H1 (cell line): Measurements from ENCODE around the gene ST6GALNAC5.

Source experiments
- CTCF ChIP-seq, 3 experiments: IDR thresholded peaks; 1 replicate in 2 of 3; 2 replicates in 1 of 3; pipeline versions ENCODE4 v1.5.1 to v1.6.1; 2011; ENCODE audit warnings: low read length in 3 of 3, mild to moderate bottlenecking in 3 of 3, inconsistent platforms in 2 of 3, low read depth in 1 of 3, moderate library complexity in 1 of 3; ENCODE audit not compliant: insufficient read depth in 1 of 3; ENCODE audit errors: control extremely low read depth in 1 of 3
- EP300 ChIP-seq, 2 experiments: IDR thresholded peaks; 1 replicate in 1 of 2; 2 replicates in 1 of 2; pipeline ENCODE4 v1.6.1; 2011 to 2012; ENCODE audit warnings: low read depth in 2 of 2, low read length in 2 of 2, mild to moderate bottlenecking in 2 of 2, borderline replicate concordance in 1 of 2, inconsistent platforms in 1 of 2, moderate library complexity in 1 of 2
- SIN3A ChIP-seq, 2 experiments: IDR thresholded peaks in 1 of 2; conservative IDR thresholded peaks in 1 of 2; 2 replicates each; pipeline ENCODE4 v1.6.1; 2011 to 2012; ENCODE audit warnings: low read length in 2 of 2, improper control_type of control experiment in 1 of 2, low read depth in 1 of 2, mild to moderate bottlenecking in 1 of 2
- TCF12 ChIP-seq: IDR thresholded peaks from 2 replicates; pipeline ENCODE4 v1.6.1; 2011; ENCODE audit warnings: low read depth, mild to moderate bottlenecking, low read length

- TF ChIP-seq CTCF (IDR thresholded peaks at IDR 0.05; ENCODE audit: control extremely low read depth in 1 of 3, insufficient read depth in 1 of 3, low read depth in 1 of 3, low read length in 3 of 3) (no peak), EP300 (IDR thresholded peaks at IDR 0.05; ENCODE audit: borderline replicate concordance in 1 of 2, low read depth in 2 of 2, low read length in 2 of 2) (no peak), SIN3A (conservative IDR thresholded peaks at IDR 0.05 in 1 of 2, IDR thresholded peaks at IDR 0.05 in 1 of 2; ENCODE audit: low read depth in 1 of 2, low read length in 2 of 2) (no peak), TCF12 (no peak)
Observed at GRCh38 chr1:76957961-76958360, 90.7 kb downstream of the ST6GALNAC5 start.
